ENCODE results near the gene LENG9.

DNA sequence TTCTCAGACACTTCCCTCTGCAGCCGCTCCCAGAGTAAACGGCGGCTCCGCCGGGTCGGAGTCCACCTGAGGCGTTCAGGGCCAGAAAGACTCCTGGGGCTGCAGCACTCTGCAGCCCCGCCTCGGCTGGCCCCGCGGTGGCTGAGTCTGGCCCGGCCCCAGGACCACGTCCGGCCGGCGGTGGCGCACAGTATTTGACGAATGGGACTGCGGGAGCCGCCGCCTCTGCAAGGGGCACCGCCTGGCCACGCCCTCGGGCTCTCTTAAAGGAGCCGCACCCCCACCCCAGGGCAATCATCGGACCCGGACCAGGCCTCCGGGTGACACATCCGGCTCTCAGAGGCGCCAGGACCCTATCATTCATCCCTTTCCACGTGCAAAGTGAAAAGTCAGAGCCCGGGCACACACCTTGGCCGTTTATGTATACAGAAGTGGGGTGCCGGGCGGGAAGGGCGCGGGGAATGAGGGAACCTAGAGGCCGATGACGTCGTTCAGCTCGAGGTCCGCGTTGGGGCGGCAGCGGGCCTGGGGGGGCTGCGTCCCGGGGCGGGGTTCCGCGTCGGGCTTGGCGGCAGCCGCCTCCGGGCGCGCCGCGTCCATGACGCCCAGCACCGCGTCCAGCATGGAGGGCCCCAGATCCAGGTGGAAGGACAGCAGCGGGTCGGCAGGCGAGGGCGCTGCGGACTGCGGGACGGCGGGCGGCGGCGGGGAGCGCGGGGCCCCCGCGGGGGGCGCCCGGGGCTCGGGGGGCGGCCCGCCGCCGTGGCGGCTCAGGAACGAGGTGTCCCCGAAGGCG, 1.2 kb upstream of the LENG9 start:
- TF ChIP-seq, protein P1, sequence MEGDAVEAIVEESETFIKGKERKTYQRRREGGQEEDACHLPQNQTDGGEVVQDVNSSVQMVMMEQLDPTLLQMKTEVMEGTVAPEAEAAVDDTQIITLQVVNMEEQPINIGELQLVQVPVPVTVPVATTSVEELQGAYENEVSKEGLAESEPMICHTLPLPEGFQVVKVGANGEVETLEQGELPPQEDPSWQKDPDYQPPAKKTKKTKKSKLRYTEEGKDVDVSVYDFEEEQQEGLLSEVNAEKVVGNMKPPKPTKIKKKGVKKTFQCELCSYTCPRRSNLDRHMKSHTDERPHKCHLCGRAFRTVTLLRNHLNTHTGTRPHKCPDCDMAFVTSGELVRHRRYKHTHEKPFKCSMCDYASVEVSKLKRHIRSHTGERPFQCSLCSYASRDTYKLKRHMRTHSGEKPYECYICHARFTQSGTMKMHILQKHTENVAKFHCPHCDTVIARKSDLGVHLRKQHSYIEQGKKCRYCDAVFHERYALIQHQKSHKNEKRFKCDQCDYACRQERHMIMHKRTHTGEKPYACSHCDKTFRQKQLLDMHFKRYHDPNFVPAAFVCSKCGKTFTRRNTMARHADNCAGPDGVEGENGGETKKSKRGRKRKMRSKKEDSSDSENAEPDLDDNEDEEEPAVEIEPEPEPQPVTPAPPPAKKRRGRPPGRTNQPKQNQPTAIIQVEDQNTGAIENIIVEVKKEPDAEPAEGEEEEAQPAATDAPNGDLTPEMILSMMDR (IDR thresholded peaks at IDR 0.05): peak in 2 of 5 experiments; percentile 45 to 51
- TF ChIP-seq POLR2A (IDR thresholded peaks at IDR 0.05): peak; percentile 25 to 50

All from tibial nerve (tissue), 3 donors.